SK-N-SH (cell line): Measurements from ENCODE around the gene SH3RF1.

Experiments
- CHD2 ChIP-seq: fragments of 150-350 bp; IDR thresholded peaks from 2 replicates; pipeline ENCODE4 v1.6.1; 2018; ENCODE audit warnings: low read length; ENCODE audit not compliant: partially characterized antibody
- EP300 ChIP-seq, 2 experiments: IDR thresholded peaks; 2 replicates each; pipeline versions ENCODE4 v1.4.0 to v1.6.1; 2012; ENCODE audit warnings: borderline replicate concordance in 1 of 2, low read depth in 1 of 2, low read length in 1 of 2
- MXI1 ChIP-seq: IDR thresholded peaks from 2 replicates; pipeline ENCODE4 v1.6.1; 2012; ENCODE audit warnings: mild to moderate bottlenecking, low read depth, low read length, improper control_type of control experiment
- RFX5 ChIP-seq: IDR thresholded peaks from 2 replicates; pipeline ENCODE4 v1.6.1; 2012; ENCODE audit warnings: mild to moderate bottlenecking, improper control_type of control experiment, low read length
- TEAD4 ChIP-seq: IDR thresholded peaks from 2 replicates; pipeline ENCODE4 v1.4.0; 2012; ENCODE audit warnings: mild to moderate bottlenecking, borderline replicate concordance; ENCODE audit not compliant: insufficient read depth
- YY1 ChIP-seq: IDR thresholded peaks from 2 replicates; pipeline ENCODE4 v1.4.0; 2012; ENCODE audit warnings: low read depth, mild to moderate bottlenecking
- TF ChIP-seq, protein P1 (sequence below): fragments of 200-600 bp; sonication (generic); IDR thresholded peaks from 2 replicates; pipeline ENCODE4 v1.6.1; 2017; ENCODE audit warnings: antibody characterized with exemption, mild to moderate bottlenecking, moderate library complexity
- TF ChIP-seq, protein P2 (sequence below): IDR thresholded peaks from 2 replicates; pipeline ENCODE4 v1.4.0; 2012; ENCODE audit warnings: low read depth
- TF ChIP-seq, protein P3 (sequence below): fragments of 150-350 bp; IDR thresholded peaks from 2 replicates; pipeline ENCODE4 v1.6.1; 2017; ENCODE audit warnings: antibody characterized with exemption, low read length, low read depth, borderline replicate concordance

DNA sequence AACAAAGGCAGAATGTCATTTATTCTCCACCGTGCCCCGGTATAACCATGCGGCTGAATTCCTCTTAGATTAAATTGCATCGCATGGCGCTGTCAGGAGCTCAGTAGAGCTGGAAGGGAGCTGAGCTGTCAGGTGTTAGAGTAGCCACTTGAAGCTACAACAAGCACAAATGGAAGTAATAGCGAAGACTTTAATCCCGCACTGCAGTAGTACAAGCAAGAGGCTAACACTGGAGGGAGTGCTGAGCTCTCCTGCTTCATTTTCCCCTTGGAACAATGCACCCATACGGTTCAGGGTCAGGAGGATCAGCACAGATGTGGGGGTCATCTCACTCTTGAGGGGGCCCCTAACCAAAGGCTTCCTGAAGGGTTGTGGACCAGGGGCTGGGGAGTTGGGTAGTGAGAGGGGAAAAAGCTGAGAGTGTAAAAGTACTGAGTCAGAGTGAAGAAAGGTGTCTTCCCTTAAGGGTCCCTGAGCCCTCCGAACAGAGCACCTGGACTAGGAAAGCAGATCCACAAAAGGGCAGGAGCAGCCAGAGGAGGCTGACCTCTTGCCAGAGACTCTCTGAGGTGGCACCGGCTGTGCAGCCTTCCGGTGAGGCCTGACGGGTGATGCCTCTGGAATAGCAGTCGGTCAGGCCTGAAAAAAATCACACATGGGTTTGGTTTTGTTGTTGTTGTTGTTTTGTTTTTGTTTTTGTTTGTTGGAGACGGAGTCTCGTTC, 224.7 kb downstream of the SH3RF1 start:
- TF ChIP-seq, protein P1, sequence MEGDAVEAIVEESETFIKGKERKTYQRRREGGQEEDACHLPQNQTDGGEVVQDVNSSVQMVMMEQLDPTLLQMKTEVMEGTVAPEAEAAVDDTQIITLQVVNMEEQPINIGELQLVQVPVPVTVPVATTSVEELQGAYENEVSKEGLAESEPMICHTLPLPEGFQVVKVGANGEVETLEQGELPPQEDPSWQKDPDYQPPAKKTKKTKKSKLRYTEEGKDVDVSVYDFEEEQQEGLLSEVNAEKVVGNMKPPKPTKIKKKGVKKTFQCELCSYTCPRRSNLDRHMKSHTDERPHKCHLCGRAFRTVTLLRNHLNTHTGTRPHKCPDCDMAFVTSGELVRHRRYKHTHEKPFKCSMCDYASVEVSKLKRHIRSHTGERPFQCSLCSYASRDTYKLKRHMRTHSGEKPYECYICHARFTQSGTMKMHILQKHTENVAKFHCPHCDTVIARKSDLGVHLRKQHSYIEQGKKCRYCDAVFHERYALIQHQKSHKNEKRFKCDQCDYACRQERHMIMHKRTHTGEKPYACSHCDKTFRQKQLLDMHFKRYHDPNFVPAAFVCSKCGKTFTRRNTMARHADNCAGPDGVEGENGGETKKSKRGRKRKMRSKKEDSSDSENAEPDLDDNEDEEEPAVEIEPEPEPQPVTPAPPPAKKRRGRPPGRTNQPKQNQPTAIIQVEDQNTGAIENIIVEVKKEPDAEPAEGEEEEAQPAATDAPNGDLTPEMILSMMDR: no peak
- no peak for TF ChIP-seq TEAD4
- TF ChIP-seq, protein P2, sequence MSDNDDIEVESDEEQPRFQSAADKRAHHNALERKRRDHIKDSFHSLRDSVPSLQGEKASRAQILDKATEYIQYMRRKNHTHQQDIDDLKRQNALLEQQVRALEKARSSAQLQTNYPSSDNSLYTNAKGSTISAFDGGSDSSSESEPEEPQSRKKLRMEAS: no peak
- no peak for TF ChIP-seq EP300 (IDR thresholded peaks at IDR 0.05; ENCODE audit: borderline replicate concordance in 1 of 2, low read depth in 1 of 2, low read length in 1 of 2)
- no peak for TF ChIP-seq RFX5
- no peak for TF ChIP-seq YY1
- TF ChIP-seq, protein P3, sequence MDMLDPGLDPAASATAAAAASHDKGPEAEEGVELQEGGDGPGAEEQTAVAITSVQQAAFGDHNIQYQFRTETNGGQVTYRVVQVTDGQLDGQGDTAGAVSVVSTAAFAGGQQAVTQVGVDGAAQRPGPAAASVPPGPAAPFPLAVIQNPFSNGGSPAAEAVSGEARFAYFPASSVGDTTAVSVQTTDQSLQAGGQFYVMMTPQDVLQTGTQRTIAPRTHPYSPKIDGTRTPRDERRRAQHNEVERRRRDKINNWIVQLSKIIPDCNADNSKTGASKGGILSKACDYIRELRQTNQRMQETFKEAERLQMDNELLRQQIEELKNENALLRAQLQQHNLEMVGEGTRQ: no peak
- no peak for TF ChIP-seq MXI1
- no peak for TF ChIP-seq CHD2
